SKM-1 (cell line): Measurements from ENCODE around the gene CLTCL1.
"Not testable (repeated sequence)": the region's sequence is repeated elsewhere in the genome, so short reads cannot be mapped to it uniquely, and the experiment has no call there.

Experiments
- DNase-seq: peaks from one replicate; lab custom pipeline; 2025; ENCODE audit not compliant: unreplicated experiment; lab: John Stamatoyannopoulos, UW

The CLTCL1 gene

DNA sequence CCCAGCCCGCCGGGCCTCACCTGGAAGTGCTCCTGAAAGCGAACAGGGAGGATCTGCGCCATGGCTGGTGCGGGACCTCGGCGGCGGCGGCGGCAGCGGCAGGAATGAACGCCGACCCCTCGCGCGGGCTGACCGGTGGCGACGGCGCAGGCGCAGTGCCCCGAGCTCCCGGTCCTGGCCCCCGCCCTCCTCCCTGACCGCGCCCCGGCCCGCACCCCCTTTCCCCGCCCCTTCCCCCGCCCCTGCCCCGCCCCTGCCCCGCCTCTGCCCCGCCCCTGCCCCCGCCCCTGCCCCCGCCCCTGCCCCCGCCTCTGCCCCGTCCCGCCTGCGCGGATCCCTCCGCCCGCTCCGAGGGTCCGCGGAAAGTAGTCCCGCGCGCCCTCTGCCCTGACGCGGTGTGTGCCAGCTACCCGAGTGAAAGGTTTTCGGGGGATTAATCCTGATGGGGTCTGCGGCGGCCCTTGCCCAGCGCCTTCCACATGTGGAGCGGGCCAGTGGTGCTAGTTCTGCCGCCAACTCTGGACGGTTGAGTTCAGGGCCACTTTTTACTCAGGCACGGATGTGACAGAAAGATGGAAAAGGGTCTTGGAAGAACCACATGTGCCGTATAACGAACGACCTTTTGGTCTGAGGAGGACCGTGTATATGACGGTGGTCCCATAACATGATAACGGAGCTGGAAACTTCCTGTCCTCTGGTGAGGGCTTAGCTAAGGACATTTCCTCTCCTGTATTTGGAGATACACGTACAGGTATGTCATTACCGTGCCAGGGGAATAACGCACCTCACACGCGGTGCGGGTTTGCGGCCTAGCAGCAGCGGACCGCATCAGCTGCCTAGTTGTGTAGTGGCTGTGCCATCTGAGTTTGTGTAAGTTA, at the start of gene CLTCL1:
Gene CLTCL1, minus strand, starts transcription at position 140 of the 878 bp plus-strand sequence. Its CDS starts 78 bp downstream, at position 62.
- DNase-seq: peak; percentile 50

DNA sequence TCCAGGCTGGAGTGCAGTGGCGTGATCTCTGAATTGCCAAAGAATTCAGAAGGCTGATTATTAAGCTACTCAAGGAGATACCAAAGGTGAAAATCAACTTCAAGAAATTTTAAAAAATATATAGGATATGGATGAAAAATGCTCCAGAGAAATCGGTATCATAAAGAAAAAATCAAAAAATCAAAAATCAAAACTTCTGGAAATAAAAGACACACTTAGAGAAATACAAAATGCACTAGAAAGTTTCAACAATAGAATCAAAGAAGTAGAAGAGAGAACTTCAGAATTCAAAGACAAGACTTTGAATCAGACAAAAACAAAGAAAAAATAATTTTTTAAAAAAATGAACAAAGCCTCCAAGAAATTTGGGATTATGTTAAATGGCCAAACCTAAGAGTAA, 45.6 kb upstream of the CLTCL1 start:
- DNase-seq: no peak

DNA sequence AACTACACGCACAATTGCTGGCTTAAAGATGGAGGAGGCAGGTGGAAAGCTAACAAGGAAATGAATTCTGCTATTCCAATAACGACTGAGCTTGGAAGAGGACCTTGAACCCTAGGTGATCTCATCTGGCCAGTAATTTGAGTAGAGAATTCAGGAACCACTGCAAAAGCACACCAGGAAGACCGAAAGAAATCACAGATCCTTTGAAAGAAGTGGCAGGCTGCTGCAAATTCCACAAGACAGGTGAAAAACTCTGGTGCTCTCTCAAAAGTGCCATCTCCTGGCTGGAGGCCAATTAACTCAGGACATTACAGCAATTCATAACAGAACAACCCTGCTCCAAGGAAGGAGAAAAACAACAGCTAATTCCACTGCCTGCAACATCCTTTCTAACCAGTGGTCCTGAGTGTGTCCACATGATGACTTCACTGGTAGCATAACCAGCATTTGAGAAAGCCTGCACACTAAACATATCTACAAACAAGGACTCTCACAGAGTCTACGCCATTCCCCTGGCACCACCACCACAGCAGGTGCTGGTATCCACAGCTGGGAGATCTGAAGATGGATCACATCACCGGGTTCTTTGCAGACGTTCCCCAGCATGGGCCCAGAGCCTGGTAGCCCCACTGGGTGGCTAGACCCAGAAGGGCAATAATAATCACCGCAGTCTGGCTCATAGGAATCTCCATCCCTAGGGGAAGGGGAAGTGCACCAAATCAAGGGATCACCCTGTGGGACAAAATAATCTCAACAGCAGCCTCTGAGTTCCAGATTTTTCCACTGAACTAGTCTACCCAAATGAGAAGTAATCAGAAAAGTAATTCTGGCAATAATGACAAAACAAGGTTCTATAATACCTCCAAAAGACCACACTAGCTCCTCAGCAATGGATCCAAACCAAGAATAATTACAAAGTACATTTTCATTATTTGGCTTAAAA, 44.9 kb upstream of the CLTCL1 start:
- no peak for DNase-seq

DNA sequence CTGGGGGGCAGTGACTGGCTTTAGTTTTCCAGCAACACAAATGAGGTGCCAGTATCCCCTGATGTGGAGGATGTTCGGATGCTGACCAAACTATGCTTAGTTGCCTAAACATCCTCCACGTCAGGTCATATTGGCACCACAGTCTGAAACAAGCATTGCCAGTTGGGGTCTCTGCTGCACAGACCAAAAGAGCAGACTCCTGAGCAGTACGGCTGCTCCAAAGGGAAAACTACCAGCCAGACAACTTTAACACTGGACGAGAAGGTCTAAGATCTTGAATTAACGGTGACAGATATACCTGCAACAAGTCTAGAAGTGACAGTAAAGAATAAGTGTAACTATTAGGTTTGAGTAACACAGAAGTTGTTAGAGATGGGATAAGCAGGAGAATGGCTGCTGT, 40.5 kb upstream of the CLTCL1 start:
- no peak for DNase-seq

DNA sequence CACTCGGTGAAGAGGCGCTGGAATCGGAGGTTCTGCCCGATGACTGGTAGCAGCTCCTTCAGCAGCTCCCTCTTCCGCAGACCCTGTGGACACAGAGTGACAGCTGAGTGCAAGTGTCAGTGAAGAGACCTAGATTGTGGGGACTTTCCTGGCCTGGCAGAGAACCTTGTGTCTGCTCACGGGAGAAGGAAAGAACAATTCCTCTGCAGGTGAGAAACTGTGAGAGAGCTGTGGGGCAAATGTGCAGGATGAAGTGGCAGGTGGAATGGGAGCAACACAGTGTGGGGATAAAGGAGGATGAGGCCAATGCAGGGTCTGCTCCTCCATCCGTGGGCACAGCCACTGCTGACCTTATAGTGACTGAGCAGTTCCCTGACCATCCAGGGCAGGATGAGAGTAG, 40.0 kb upstream of the CLTCL1 start:
- DNase-seq: no peak

DNA sequence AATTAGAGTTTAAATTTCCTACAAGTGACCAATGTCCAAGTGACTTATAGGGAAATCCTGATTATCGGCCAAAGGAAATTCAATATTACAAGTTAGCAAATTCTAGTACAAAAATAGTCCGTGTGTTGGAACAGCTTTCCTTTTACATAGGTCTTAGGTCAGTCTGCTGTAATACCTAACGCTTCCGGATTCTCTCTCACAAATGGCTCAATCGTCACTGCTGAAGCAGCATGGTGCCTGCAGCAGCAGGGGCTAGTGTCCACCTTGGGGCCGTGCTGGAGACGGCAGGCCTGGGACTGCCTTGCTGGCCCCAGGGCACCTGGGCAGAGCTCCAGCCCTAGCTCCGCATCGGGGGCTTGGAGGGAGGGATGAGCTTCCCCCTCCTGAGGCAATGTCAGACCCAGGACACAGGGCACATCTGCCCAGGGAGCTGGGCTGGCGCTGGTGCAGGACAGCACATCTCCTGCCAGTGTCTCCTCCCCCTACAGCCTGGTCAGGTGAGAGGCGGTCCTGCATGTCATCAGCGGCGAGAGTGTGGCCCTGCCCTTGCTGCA, 39.4 kb upstream of the CLTCL1 start:
- DNase-seq: no peak

DNA sequence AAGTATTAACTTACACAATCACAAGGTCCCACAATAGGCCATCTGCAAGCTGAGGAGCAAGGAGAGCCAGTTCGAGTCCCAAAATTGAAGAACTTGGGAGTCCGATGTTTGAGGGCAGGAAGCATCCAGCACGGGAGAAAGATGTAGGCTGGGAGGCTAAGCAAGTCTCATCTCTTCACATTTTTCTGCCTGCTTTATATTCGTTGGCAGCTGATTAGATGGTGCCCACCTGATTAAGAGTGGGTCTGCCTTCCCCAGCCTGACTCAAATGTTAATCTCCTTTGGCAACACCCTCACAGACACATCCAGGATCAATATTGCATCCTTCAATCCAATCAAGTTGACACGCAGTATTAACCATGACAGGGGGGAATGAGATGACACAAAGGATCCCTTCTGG, 38.7 kb upstream of the CLTCL1 start:
- not testable (repeated sequence) for DNase-seq

DNA sequence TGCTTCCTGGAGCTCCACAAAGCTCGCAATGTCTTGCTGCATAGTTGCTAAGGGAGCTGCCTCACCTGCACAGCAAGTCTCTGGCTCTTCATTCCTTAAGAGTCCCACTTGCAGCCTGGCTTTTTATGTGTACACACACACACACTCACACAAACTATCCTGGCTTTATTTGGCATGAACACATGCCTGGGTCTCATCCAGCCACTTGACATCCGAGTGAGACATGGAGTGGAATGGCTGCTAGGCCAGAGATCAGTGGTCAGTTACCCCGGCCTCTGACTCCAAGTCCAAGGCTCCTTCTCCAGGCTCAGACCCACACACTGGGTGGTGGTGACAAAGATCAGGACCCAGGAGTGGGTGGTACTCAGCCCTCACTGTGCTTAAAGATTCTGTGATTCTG, 37.9 kb upstream of the CLTCL1 start:
- no peak for DNase-seq

DNA sequence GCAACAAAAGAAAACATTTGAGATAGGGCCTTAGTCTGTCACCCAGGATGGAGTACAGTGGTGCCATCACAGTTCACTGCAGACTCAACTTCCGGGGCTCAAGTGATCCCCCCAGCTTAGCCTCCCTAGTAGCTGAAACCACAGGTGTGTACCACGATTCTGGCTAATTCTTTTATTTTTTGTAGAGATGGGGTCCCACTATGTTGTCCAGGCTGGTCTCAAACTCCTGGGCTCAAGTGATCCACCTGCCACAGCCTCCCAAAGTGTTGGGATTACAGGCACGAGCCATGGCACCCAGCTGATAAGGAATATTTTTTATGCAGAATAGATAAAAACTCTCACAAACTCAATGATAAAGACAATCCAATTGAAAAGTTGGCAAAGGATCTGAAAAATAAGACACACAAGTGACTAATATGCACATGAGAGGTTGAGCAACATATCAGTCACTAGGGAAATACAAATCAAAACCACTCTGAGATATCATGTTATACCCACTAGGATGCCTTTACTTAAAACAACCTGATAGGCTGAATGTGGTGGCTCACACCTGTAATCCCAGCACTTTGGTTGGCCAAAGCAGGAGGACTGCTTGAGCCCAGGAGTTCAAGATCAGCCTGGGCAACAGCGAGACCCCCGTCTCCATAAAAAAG, 33.9 kb upstream of the CLTCL1 start:
- no peak for DNase-seq

DNA sequence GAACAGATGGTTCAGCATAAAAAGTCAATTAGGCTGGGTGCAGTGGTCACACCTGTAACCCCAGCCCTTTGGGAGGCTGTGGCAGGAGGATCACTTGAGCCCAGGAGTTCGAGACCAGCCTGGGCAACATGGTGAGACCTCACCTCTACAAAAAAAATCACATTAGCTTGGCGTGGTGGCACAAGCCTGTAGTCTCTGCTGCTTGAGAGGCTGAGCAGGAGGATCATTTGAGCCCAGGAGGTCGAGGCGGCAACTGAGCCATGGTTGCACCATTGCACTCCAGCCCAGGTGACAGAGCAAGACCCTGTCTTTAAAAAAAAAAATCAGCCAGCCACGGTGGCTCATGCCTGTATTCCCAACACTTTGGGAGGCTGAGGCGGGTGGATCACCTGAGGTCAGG, 31.9 kb upstream of the CLTCL1 start:
- not testable (repeated sequence) for DNase-seq

DNA sequence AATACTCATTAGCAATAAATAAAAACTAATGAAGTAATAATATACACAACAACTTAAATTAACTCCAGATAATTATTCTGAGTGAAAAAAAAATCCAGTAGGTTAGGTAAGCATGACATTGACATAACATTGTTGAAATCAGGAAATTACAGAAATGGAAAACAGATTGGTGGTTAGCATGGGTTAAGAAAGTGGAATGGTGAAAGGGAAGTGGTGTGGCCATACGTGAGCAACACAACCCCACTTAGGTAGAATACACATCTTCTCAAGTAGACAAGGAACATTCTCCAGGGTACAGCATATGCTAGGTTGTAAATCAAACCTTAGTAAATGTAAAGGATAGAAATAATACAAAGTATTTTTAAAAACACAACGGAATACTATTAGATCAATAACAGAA, 30.2 kb upstream of the CLTCL1 start:
- peak; percentile 26 for DNase-seq

DNA sequence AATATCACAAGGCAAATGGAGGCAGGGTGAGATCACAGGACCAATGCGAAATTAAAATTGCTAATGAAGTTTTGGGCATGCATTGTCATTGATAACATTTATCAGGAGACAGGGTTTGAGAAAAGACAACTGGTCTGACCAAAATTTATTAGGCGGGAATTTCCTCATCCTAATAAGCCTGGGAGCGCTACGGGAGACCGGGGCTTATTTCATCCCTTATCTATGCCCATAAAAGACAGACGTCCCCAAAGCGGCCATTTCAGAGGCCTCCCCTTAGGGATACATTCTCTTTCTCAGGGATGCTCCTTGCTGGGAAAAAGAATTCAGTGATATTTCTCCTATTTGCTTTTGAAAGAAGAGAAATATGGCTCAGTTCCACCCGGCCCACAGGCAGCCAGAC, 28.6 kb upstream of the CLTCL1 start:
- not testable (repeated sequence) for DNase-seq

DNA sequence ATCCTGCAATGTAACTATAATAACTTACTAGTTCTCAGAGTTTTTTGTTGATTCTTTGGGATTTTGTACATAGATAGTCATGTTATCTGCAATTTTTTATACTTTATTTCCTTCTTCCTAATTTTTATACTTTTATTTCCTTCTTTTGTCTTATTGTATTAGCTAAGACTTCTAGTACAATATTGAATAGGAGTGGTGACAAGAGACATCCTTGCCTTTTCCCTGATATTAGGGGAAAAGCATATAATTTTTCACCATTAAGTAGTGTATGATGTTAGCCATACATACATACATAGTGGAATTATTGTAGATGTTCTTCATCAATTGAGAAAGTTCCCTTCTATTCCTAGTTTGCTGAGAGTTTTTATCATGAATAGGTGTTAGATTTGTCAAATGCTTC, 27.8 kb upstream of the CLTCL1 start:
- DNase-seq: no peak

DNA sequence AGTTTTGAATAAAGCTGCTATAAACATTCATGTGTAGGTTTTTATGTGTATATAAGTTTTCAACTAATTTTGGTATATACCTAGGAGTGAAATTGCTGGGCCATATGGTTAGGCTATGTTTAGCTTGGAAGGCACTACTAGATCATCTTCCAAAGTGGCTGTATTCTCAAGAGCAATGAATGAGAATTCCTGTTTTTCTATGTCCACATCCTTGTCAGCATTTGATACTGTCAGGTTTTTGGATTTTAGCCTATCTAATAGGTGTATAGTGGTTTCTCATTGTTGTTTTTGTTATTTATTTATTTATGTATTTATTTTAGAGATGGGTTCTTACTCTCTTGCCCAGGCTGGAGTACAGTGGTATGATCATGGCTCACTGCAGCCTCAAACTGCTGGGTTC, 26.3 kb upstream of the CLTCL1 start:
- DNase-seq: no peak

DNA sequence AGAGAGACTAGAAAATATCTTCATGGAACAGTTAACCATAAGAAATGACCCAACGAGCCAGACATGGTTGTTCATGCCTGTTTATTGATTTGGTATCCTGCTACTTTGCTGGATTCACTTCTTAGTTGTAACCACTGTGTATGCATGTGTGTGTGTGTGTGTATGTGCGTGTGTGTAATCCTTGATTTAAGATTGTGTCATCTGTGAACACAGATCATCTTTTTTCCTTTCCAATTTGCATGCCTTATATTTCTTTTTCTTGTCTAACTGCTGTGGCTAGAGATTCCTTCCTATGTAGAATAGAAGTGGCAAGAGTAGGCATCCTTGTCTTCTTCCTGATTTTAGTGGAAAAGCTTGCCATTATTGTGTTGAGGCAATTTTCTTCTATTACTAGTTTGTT, 16.4 kb upstream of the CLTCL1 start:
- no peak for DNase-seq

DNA sequence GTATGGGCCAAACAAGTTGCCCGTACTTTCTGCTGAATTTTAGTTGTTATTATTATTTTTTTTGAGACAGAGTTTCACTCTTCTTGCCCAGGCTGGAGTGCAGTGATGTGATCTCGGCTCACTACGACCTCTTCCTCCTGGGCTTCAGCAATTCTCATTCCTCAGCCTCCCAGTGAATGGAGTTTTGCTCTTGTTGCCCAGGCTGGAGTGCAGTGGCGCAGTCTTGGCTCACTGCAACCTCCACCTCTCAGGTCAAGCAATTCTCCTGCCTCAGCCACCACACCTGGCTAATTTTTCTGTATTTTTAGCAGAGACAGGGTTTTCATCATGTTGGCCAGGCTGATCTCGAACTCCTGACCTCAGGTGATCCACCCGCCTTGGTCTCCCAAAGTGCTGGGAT, 15.0 kb upstream of the CLTCL1 start:
- DNase-seq: not testable (repeated sequence)

DNA sequence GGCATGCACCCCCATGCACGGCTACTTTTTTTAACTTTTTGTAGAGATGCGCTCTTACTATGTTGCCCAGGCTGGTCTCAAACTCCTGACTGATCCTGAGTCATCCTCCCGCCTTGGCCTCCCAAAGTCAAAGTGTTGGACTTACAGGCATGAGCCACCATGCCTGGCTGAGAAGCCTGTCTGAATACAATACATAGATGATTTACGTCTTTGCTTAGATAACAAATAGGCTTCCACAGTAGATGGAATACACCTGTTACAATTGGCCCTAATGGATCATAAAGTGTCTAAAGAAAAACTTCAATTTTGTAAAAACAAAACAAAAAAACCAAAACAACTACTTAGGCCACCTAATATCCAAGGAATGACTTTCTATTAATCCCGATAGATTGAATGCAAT, 13.0 kb upstream of the CLTCL1 start:
- no peak for DNase-seq

DNA sequence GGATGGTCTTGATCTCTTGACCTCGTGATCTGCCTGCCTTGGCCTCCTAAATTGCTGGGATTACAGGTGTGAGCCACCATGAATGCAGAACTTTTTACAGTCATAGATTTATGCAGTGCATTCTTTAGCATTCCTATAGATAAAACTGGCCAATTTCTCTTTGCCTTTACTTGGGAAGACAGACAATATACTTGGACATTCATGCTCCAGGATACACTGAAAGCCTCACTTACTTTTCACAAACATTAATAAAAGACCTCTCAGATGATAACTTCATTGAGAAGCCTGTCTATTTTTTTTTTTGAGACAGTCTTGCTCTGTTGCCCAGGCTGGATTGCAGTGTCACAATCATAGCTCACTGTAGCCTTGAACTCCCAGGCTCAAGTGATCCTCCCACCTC, 12.3 kb upstream of the CLTCL1 start:
- no peak for DNase-seq

DNA sequence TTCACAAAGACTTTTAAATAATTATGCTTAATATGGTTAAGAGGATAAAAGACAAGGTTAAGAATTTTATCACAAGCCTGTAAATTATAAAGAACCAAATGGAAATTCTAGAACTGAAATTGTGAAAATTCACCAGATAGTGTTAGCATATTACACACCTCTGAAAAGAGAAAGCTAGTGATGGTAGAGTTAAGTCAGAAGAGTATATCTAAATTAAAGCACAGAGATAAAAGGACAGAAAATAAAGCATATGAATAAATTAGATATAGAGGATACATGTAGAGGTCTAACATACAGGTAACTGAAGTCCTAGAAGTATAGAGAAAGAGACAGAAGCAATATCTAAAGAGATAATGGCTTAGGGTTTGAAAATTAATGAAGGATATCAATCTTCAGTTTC, 4.2 kb upstream of the CLTCL1 start:
- no peak for DNase-seq

DNA sequence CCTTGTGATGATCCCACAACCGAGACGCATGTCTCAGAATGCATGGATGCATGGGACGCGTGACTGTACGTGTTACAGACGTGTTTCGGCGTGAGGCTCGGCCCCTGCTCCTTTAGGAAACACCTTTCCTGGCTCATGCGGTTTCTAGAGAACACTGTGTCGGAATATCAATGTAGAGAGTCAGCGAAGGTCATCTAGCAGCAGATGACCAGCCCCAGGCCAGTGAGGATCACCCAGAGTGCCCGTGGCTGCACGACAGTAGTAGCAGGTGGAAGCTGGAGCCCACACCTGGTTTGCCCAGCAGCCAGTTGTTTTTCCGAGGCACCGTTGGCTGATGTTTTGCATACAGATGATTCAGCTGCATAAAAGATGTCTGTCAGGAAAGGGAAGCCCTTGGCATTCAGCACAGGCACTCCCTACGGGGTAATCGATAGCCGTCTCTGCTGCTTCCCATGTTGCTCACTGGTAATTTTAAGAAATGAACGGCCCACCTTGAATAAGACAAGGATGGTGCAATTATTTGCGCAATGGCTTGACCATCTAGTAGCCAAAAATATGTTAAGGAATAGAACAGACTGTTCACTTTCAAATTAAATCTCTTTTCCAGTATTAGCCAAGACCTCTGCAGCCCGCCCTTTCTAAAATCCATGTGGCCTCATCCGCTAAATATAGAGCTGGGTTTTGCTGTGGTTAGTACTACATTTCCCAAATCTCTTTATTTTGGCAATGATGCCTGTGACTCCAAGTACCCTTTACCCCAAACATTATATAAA, 1.1 kb upstream of the CLTCL1 start:
- peak; percentile 15 for DNase-seq
